HepG2 (cell line): ENCODE measurements around the gene OGFR. TPM values are rescaled to one million over a fixed set of nuclear protein-coding genes. Genes with fewer than 3 reads are reported as not detected.

ENCODE experiments used
- ELF3 ChIP-seq: IDR thresholded peaks from 2 replicates; pipeline ENCODE4 v1.6.1; 2016; ENCODE audit warnings: missing genetic modification reagents, missing compliant biosample characterization
- FOXC1 ChIP-seq: sonication (generic); formaldehyde crosslinking; IDR thresholded peaks from 2 replicates; pipeline ENCODE4 v1.8.0; 2022; ENCODE audit warnings: mild to moderate bottlenecking, missing genetic modification reagents, borderline replicate concordance
- HMGA1 ChIP-seq: sonication (generic); formaldehyde crosslinking; conservative IDR thresholded peaks from 2 replicates; pipeline ENCODE4 v1.4.0; 2020; ENCODE audit warnings: missing genetic modification reagents
- KAT8 ChIP-seq: IDR thresholded peaks from 2 replicates; pipeline ENCODE4 v1.6.1; 2016; ENCODE audit warnings: missing genetic modification reagents, missing compliant biosample characterization
- MLX ChIP-seq: IDR thresholded peaks from 2 replicates; pipeline ENCODE4 v1.6.1; 2016
- MTF1 ChIP-seq: sonication (generic); formaldehyde crosslinking; IDR thresholded peaks from 2 replicates; pipeline ENCODE4 v1.5.0; 2020; ENCODE audit warnings: missing genetic modification reagents
- MXD4 ChIP-seq: IDR thresholded peaks from 2 replicates; pipeline ENCODE4 v1.6.1; 2016; ENCODE audit warnings: mild to moderate bottlenecking, missing biosample characterization, missing genetic modification reagents
- PTBP1 ChIP-seq: fragments of 200-400 bp; formaldehyde crosslinking; IDR thresholded peaks from 2 replicates; pipeline ENCODE4 v1.6.1; 2018; ENCODE audit warnings: low read length, low read depth; ENCODE audit not compliant: poor library complexity, severe bottlenecking
- RCOR2 ChIP-seq: IDR thresholded peaks from 2 replicates; pipeline ENCODE4 v1.6.1; 2016; ENCODE audit warnings: missing biosample characterization, missing genetic modification reagents
- SNRNP70 ChIP-seq: fragments of 200-400 bp; formaldehyde crosslinking; IDR thresholded peaks from 2 replicates; pipeline ENCODE4 v1.6.1; 2017; ENCODE audit warnings: mild to moderate bottlenecking, low read depth, low read length, moderate library complexity
- ZNF260 ChIP-seq: sonication (generic); formaldehyde crosslinking; IDR thresholded peaks from 2 replicates; pipeline ENCODE4 v1.4.0; 2020; ENCODE audit warnings: missing genetic modification reagents, low read depth, mild to moderate bottlenecking, borderline replicate concordance
- ZNF280B ChIP-seq: sonication (generic); formaldehyde crosslinking; IDR thresholded peaks from 2 replicates; pipeline ENCODE4 v1.5.0; 2020; ENCODE audit warnings: missing genetic modification reagents, mild to moderate bottlenecking, borderline replicate concordance
- ZNF335 ChIP-seq: sonication (generic); formaldehyde crosslinking; IDR thresholded peaks from 2 replicates; pipeline ENCODE4 v1.4.0; 2020; ENCODE audit warnings: missing genetic modification reagents
- ZNF407 ChIP-seq: sonication (generic); formaldehyde crosslinking; IDR thresholded peaks from one replicate; pipeline ENCODE4 v1.5.1; 2020; ENCODE audit warnings: mild to moderate bottlenecking, missing genetic modification reagents; ENCODE audit errors: not compliant biosample characterization
- ZNF567 ChIP-seq: sonication (generic); formaldehyde crosslinking; IDR thresholded peaks from 2 replicates; pipeline ENCODE4 v1.8.1; 2023; ENCODE audit warnings: mild to moderate bottlenecking, missing genetic modification reagents, borderline replicate concordance
- ZNF577 ChIP-seq: sonication (generic); formaldehyde crosslinking; IDR thresholded peaks from 2 replicates; pipeline ENCODE4 v1.4.0; 2020; ENCODE audit warnings: mild to moderate bottlenecking, low read depth, missing genetic modification reagents, borderline replicate concordance
- ZNF724P ChIP-seq: sonication (generic); formaldehyde crosslinking; IDR thresholded peaks from 2 replicates; pipeline ENCODE4 v1.8.0; 2022; ENCODE audit warnings: missing genetic modification reagents, borderline replicate concordance
- ZNF766 ChIP-seq: sonication (generic); formaldehyde crosslinking; IDR thresholded peaks from 2 replicates; pipeline ENCODE4 v1.5.0; 2020; ENCODE audit warnings: missing genetic modification reagents, borderline replicate concordance
- ZNF850 ChIP-seq: sonication (generic); formaldehyde crosslinking; conservative IDR thresholded peaks from 2 replicates; pipeline ENCODE4 v1.9.0; 2021; ENCODE audit warnings: mild to moderate bottlenecking, missing genetic modification reagents
- polyA plus RNA-seq, 8 experiments: library from polyadenylated mRNA; depleted of rRNA in 3 of 8; stranded (reverse) in 7 of 8; unstranded in 1 of 8; fragments of >200 nt; fragmentation: Illumina TruSeq in 4 of 8; extraction: Trizol in 4 of 8; gene quantifications; 2 replicates each; pipeline versions ENCODE4 v1.2.1 to v1.2.3, GENCODE V29; 2011 to 2016; ENCODE audit warnings: low read depth in 4 of 8, missing spikeins in 1 of 8, mixed read lengths in 1 of 8; ENCODE audit not compliant: insufficient read depth in 1 of 8
- total RNA-seq, 5 experiments: library from RNA; depleted of rRNA; stranded (reverse); fragments of >200 nt; fragmentation: Illumina TruSeq; extraction: Trizol; gene quantifications; 2 replicates each; pipeline ENCODE4 v1.2.3, GENCODE V29; 2016; ENCODE audit warnings: low read depth in 1 of 5

OGFR gene
- total and polyA plus RNA-seq, 2 of the 13 experiments (the other 11 are each of a cell fraction or from before 2014, with no cell fraction given): 47.7 to 81.8 TPM

GRCh38 chr20:62795023-62795761, 9.4 kb upstream of the OGFR start (continued):
- TF ChIP-seq ZNF407 (CRISPR knock-in tag) (peak; percentile 78), ZNF335 (CRISPR knock-in tag) (0 out of 2 replicates have a peak, but pooled peaks have one; percentile 27), ZNF577 (CRISPR knock-in tag) (0 out of 2 replicates have a peak, but pooled peaks have one; percentile 23), SNRNP70 (no peak), ZNF850 (CRISPR knock-in tag) (no peak), MLX (CRISPR knock-in tag) (no peak), ELF3 (CRISPR knock-in tag) (no peak; the same call in 1 of the 2 replicates), KAT8 (no peak; the same call in 1 of the 2 replicates), MTF1 (CRISPR knock-in tag) (0 out of 2 replicates have a peak, but pooled peaks have one; percentile 41), ZNF567 (0 out of 2 replicates have a peak, but pooled peaks have one; percentile 75), ZNF260 (no peak), FOXC1 (CRISPR knock-in tag) (no peak), ZNF766 (CRISPR knock-in tag) (0 out of 2 replicates have a peak, but pooled peaks have one; percentile 61), RCOR2 (CRISPR knock-in tag) (no peak), MXD4 (peak; percentile 58; the same call in 1 of the 2 replicates), ZNF724P (peak; percentile 90), PTBP1 (no peak), HMGA1 (CRISPR knock-in tag) (no peak), ZNF280B (CRISPR knock-in tag) (peak; percentile 71; the same call in 1 of the 2 replicates)
